ENCODE results near the gene GRIN1. TPM values are rescaled to one million over a fixed set of nuclear protein-coding genes. Genes with fewer than 3 reads are reported as not detected.

Gene GRIN1
- total and polyA plus RNA-seq, 2 of the 13 experiments (the other 11 are each of a cell fraction or from before 2014, with no cell fraction given): 0.13 TPM; not detected in 1

- TF ChIP-seq AGO1 (IDR thresholded peaks at IDR 0.05; ENCODE audit: low read depth, low read length, poor library complexity, severe bottlenecking) (peak; percentile 31), KDM4B (CRISPR knock-in tag; IDR thresholded peaks at IDR 0.05) (0 out of 2 replicates have a peak, but pooled peaks have one; percentile 42), ZNF253 (CRISPR knock-in tag; IDR thresholded peaks at IDR 0.05; ENCODE audit: borderline replicate concordance) (no peak), ZNF512 (CRISPR knock-in tag; IDR thresholded peaks at IDR 0.05) (no peak), AFF4 (CRISPR knock-in tag; IDR thresholded peaks at IDR 0.05) (no peak), ATF1 (CRISPR knock-in tag; IDR thresholded peaks at IDR 0.05) (no peak), BHLHE40 (IDR thresholded peaks at IDR 0.05; ENCODE audit: low read length) (no peak), IRX3 (CRISPR knock-in tag; IDR thresholded peaks at IDR 0.05; ENCODE audit: borderline replicate concordance, low read depth) (no peak), KDM3A (CRISPR knock-in tag; IDR thresholded peaks at IDR 0.05; ENCODE audit: low read depth) (no peak), ZNF770 (CRISPR knock-in tag; IDR thresholded peaks at IDR 0.05) (0 out of 2 replicates have a peak, but pooled peaks have one; percentile 16), ZFP1 (CRISPR knock-in tag; IDR thresholded peaks at IDR 0.05) (no peak), TARDBP (CRISPR knock-in tag; IDR thresholded peaks at IDR 0.05) (no peak), HNRNPLL (IDR thresholded peaks at IDR 0.05; ENCODE audit: low read depth, low read length, poor library complexity, severe bottlenecking) (peak; percentile 69), ZNF567 (CRISPR knock-in tag; IDR thresholded peaks at IDR 0.05; ENCODE audit: borderline replicate concordance) (0 out of 2 replicates have a peak, but pooled peaks have one; percentile 66), SP140L (CRISPR knock-in tag; IDR thresholded peaks at IDR 0.05; ENCODE audit: borderline replicate concordance) (no peak), POGK (CRISPR knock-in tag; conservative IDR thresholded peaks at IDR 0.05) (0 out of 2 replicates have a peak, but pooled peaks have one; percentile 24), CSRNP1 (CRISPR knock-in tag; IDR thresholded peaks at IDR 0.05) (no peak)
These were observed 78.6 kb downstream of the GRIN1 start (continued) for GRCh38 chr9:137217276-137218211.

Data from HepG2 (cell line).